ENCODE measurements around the gene HIVEP2.
A peak's percentile ranks its signal among the peaks of the same experiment; 100 is the strongest.

The HIVEP2 gene

DNA sequence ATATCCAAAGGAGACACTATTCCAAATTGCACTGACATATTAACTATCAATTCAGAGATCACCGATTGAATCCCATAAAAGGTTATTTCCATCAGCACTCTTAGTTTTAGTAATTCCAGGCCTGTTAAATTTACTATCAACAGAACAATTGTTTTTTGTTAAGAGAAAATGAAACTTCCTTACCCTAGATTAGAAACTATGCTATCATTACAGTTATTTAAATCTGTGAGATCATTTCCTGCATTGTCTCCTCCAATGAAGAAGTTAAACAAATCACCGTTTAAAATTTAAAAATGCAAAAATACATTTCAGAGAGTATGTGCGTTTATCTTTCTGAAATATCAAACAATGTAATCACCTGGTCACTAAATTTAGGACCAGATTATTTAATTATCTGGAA, 57.5 kb downstream of the HIVEP2 start:
- DNase-seq, result peak; percentile 46

DNA sequence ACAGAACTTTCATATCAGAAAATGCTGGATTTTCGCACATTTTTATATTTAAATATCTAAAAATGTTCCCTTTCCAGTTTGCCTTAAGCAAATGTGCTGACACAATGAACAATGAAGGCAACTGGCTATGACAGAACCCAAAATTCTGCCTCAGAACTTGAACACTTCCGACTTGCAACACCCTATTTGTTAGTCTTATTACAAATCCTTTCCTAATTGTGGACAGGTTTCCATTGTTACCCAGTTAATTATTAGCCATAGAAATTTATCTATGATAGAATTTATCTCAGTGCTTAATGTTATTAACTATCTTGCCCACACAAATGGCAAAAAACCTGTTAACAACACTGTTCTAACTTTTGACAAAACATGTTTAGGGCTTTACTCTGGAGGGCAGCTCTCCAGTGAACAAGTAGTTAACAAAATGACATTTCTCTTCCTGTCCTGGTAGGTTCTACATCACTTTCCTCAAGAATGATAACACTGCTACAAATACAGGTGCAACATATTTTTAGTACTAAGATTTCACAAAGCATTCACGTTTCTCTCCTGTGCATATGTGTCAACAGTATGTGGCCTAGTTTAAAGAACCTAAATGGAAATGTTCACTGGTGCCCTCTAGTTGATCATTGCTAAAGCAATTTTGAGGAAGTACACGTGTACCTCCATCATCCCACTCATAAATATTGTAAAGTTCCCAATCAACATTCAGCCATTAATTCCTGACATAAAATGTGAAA, 58.4 kb downstream of the HIVEP2 start:
- DNase-seq, result peak; percentile 66

DNA sequence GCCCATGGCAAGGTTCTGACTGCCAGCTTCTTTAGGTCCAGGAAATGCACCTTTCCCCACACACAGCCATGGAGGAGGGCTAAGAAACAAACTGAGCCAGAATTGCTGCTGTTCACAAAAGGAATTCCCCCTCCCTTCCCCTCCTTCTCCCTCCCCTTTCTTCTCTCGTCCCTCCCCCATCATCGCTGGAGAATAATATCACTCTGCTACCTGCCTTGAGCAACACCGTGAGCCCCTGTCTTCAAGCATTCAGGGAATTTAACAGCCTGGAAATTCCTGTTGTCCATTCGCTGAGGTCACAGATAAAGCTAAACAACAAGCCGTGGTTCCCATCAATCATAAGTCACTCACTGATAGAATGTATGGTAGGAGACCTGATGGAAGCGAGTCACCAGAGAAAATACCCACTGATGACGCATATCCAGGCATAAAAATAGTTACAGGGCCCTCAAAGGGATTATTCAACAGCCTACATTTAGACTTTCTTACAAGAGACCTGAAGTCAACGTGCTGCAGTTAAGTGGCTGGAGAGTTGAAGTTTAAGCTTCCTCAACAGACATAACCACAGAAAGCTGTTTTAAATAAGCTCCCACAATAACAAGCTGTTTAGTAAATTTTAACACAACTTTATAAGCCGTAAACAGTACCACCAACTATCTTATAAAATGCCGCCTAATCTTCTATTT, 59.7 kb downstream of the HIVEP2 start:
- peak; percentile 92 for DNase-seq

DNA sequence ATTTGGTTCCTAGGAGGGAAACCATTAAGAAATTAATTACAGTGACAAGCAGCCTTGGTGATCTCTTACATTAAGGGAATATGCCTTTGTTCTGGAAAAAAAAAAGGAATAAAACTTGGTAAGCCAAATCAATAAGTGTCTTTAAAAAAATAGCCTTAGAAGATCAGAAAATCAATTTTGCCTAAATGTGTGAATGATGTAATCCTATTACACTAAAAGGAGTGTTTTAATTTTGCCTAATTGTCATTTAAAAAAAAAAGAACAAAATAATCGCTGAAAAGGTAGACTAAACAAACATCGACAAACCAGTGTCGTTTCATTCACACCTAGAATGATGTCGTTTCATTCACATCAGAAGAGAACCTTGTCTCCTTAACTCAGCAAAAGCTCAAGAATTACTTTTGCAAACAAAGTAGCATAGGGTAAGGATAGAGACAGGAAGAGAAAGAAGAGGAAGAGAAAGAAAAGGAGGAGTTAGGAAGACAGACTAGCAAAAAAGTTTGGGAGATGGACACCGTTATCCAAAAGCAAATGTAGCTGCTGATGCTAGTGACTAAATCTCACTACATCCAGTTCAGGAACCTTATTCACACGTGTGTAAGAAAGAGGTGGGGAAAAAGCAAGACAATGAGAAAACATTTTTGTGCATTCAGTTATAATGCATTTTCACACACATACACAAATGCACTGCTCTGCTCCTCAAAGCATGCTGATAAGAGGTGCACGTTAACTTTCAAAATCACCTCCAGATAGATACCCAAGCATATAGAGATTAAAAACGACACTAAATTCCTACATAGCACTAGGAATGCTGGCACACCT, 60.6 kb downstream of the HIVEP2 start:
- DNase-seq, result no peak

DNA sequence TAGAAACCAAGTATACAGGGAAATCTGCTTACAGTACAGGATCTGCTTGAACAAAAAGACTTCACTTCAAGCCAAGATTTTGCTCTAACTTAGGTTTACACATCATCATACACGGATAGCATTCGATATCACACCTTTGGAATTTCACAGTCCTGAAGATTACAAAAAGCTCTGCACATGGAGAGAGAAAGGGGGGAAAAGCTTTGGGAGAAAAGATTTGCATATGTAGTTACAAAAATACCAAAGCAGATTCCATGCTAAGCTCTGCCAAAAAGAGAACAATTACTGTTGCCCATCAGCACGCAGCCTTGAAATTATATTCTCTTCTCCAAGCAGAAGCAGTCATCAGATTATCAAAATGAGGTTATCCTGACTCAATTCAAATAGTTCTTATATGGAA, 62.0 kb downstream of the HIVEP2 start:
- no peak for DNase-seq

DNA sequence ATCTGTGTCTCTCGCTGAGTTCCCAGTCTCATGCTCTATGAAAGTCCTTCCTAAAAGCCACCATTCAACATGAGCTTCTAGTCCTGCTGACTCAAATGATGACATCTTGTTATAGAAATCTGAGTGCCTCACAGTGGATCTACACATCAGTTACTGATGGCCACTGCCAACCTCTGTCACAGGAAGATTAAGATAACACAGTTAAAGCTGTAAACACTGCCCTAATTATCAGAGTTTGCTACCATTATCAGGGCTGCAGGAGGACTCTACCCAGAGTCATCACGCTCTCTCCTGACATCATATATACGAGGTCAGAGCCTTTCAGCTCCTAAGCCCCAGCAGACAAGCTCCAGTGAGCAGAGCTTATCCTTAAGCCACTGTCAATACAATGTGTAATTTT, 63.2 kb downstream of the HIVEP2 start:
- no peak for DNase-seq

DNA sequence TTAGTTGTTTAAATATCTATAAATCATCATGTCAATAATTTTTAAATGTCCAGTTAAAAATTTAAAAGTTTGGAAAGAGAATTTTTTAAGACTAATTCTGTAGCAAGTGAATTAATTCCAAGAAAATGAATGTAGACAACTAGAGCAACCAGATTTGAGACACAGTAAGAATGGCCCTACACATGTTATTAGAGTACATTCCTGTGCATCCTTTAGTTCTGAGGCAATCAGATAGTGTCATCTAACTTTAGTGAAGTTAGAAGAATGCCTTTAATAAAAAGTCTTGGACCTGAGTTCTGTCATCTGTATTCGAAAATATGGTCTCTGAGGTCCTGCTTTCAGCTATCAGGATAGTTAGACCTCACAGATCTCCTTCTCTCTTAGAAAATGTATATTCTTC, 63.7 kb downstream of the HIVEP2 start:
- no peak for DNase-seq

DNA sequence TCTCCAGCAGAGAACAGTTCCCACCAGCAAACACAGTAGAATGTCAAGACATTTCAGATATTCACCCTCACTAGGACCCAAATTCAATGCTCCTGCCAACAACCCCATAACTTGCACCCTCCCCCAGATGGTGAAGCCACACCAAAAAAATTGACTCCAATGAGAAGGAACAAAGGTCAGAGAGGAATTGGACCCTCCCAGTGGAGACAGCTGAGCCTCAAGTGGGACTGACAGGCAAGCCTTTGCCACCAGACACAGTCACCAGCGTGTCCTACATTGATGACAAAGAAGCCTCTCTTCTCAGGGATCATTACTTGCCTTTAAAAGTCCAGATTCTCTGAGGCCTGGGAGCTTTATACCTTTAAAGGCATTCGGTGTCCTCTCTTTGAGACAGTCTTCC, 64.8 kb downstream of the HIVEP2 start:
- no peak for DNase-seq

DNA sequence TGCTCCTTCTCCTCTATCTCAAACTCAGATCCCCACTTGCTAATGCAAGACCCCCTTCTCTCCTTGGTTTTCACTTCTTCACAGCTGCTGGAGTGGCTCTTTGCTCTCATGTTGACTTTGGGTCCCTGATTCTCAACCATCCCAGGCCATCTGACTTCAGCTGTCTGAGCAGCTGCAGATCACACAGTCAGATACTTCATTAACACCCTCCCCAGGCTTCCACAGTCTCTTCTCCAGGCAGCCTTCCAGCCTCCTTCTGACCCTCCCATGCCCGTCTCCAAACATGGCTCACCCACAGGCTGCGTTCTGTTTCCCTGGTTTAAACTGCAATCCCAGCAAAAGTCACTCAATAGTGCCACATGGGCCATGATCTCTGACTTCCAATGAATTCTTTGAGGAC, 65.4 kb downstream of the HIVEP2 start:
- no peak for DNase-seq

DNA sequence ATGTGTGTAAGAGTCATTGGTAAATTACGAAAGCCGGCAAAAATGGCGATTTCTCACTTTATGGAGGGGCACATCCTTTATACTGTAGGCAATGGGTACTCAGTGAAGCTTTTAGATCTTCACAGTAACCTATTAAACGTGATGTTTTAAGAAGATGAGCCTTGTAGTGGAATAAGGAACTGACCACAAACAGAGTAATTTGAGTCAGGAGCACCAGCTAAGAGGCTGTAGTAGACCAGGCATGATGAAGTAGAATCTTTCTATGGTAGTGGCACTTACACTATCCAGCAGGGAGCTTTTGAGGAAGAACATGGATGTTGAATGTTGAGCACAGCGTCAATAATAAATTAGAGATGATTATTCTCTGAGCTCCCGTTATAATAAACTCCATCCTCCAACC, 65.9 kb downstream of the HIVEP2 start:
- no peak for DNase-seq

DNA sequence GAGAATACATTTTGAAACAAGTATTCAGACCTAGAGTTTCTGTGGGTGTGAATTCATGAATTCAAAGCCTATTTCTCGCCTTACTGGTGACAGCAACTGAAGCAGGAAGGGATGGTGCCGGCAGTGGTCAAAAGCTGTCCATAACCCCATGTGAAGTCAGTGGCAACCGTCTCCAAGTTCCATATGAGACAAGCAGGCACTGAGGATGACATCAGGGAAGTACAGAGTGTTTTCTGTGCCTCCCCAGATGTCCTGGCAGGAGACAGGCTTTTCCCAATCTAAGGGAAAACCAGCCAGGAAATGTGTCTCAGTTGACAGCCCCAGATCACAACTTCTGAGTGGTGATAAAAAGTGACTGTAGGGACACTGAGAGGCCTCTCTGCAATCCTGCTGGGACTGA, 66.6 kb downstream of the HIVEP2 start:
- no peak for DNase-seq

DNA sequence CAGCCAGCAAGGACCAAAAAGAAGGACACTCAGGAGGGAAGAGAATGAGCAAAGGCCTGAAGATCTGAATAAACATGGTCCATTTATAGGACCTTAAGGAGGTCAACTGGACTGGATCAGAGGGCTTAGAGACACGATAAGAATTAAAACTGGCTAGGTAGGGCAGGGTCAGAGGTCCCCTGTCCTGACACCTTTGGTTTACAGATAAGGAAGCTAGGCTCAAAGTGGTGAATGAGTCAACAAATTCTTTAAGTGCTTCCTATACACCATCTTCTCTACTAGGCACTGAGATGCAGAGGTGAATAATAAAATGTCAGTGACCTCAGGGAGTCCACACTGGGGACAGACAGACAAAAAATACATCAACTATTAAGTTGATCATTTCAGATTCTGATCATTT, 70.3 kb downstream of the HIVEP2 start:
- DNase-seq, result no peak

DNA sequence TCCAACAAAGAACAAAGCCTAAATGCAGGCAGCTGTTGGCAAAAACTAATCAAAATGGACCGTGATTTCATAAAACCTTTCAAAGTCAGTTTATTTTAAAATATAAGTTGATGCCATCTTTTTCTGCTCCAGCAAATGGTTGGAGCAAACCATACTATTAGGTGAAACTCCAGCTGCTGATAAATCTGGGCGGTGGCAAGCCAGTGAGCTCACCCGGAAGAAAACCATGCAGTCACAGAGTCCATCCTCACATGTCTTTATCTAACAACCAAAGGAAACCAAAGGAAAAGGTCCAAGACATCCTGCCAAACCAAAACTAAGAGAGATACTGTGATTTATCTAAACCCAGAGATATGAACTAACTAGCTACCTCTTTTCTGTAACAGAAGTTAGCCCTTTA, 72.6 kb downstream of the HIVEP2 start:
- peak; percentile 47 for DNase-seq

DNA sequence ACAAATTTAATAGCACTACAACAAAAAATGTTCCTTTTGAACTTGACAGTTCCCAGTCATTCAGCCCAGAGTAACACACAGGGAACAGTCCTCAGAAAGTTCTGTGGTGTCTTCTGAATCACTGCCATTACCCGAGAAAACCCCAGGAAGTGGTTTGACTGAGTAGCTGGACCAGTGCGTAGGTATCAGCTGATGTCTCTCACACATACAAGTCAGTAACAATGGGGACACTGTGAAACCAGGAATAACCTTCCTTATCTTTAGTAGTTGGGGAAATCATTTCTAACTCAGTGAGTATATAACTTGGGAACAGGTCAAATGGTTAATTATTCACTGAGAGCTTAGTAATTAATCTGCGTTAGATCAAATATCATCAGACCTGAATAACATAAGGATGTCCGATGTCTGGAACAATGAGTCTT, 73.1 kb downstream of the HIVEP2 start:
- peak; percentile 91 for DNase-seq

DNA sequence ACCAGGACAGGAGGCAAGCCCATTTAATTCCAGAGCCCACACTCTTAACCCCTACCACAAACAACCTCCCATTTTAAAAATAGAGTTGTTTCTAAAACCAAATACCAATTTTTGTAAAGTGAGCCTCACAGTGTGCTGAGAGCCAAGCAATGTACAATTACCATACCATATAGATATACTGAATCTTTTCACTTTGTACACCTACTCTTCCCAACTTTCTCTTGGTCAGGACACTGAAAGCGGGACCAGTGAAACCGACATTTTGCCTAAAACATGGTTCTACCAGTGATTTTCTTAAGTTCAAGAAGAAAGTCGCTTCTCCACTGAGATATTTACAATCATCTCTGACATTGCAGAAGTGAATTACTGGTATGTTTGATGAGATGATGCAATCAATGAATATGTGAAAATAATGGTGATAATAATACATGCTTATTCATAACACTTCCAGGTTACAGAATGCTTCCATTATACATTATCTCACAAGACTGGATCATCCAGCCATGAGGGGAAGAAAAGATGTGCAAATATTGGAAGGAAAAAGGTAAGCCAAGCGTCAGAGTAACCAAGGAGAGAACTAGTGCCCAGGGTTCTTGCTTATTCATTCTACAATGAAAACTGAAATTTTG, 74.1 kb downstream of the HIVEP2 start:
- DNase-seq, result peak; percentile 69

DNA sequence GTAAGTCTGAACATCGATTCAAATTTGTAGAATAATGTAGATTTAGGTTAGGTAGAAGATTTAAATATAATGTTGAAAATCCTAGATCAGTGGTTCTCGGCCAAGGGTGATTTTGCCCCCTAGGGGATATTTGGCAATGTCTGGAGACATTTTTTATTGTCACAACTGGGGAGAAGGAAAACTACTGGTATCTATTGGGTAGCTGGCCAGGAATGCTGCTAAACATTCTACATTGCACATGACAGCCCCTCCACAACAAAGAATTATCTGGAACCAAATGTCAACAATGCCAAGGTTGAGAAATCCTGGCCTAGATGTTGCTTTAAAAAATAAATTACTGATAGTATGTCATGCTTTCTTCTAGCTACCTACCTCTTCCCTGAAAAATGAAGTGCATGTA, 76.1 kb downstream of the HIVEP2 start:
- DNase-seq, result no peak

DNA sequence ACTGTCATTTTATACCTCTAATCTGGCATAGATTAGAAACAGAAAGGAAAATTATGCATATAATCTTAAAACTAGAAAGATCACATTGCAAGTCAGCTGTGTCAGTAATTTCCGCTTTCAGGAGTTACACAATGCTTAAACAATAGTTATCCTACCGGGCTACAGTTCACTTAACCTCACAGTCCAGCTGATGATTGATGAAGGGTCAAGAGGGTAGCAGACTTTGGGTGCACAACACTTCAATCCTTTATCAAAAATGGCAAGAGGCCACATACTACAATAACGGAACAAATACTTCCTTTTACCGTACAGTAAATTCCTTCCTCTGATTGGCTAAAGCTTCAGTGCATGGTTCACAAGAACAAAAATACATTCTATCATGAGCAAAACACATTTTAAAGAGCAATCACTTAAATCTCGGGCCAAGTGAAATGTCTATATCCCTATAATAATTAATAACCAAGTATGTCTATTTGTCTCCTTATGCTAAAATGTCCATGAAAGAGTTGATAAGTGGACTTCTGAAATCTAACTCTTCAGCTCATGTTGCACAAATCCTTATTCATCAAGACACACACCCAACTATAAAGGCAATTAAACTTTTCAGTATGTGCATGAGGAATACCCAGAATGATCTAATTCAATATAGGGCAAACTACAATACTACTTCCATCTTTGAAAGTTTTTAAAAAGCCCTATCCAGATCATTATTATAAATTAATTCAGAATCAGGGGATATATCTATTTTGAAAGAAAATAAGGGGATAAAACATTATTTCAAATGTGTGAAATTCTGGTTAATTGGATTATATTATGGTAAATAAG, 76.8 kb downstream of the HIVEP2 start:
- peak; percentile 85 for DNase-seq

DNA sequence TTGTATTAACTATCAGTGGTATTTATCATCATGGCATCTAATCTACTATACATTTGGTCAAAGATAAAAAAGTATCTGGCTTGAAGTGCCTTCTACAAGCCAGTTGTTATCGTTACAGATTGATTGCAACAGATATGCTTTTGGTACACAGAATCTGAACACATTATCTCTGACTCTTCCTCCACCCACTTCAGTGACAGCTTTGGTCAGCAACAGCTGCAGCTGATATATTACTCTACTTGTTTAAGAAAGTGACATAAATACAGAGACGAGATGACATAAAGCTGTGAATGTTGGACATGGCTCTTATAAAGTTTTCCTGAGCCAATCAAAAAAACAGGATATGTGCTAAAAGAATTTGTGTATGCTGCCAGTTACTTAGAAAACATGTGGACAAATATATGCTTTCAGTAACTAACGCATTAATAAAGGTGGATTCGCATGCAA, 77.6 kb downstream of the HIVEP2 start:
- peak; percentile 65 for DNase-seq

DNA sequence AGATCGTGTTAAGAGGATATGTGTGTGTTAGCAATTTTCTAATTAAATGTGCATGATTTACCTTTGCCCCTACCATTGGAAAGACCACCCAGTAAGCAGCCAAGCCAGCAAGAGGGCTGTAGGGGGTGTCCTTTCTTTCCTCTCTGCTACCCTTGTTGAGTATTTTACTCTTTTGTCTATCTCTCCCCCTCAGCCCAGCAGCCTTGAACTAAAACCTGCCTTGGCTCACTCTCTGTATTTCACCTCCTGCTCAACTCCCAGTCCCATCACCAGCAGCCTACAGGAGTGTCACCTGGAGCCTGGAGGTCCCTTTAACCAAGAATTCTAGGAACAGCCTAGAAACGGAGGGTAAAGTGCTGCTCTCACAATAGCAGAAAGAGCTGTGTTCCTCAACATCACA, 81.0 kb downstream of the HIVEP2 start:
- no peak for DNase-seq

DNA sequence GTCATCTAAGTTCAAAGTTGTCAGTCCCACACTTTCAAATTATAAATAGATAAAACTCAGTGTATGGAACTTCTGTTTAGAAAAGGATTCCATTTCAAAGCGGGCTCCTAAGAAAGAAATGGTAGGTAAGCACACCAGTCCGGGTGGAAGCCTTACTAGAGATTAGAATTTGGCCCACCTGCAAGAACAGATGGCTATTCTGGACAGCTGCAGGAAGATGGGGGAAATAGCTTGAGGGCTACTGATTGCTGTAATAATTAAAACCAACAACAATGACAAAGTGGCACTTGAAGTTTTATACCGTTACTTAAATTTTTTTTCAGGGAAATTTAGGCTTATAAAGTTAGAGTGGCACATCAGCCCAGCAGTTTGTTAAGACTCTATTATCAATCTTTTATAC, 83.3 kb downstream of the HIVEP2 start:
- DNase-seq, result no peak

DNA sequence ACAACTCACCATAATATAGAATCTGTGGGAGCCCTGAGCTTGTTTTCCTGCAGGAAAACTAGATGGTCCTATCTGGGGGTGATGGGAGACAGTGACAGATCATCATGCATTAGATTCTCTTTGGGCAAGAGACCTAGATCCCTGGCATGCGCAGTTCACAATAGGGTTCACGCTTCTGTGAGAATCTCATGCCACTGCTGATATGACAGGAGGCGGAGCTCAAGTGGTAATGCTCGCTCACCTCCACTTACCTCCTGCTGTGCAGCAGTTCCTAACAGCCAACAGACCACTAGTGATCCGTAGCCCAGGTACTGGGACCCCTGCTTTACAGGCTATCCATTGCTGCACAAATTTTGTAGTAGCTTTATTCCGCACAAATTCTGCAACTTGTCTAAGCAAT, 84.5 kb downstream of the HIVEP2 start:
- DNase-seq, result no peak

DNA sequence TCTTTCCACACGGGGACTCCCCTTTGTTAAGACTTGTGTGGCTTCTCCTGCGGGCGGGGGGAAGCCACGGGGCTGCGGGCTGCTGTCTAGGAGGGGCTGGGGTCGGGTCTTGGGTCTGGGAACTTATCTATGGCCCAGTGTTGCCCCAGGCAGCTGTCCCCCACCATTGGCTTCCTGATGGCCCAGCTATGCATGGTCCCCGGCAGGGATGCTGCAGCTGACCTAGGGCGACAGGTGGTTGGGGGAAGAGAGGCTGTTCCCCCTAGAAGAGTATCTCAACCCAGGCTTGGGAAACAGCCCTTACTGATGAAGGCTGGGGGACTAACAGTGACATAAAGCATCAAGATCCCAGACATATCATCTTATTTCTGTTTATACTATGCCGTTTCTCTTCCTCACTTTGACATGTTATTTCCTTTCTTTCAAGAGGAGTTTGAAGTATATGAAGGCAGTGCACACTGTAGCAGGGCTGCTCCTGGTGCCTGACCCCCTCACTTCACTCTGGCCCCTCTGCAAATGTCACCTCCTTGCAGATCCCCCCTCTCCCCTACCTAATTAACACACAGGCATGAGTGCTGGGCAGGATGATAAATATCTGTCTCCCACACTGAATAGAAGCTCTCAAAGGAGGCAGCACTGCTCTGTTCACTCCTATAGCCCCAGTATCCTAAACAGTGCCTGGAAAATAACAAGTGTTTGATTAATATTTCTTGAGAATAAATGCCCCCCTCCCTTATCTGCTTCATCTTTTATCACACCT, 87.0 kb downstream of the HIVEP2 start:
- no peak for DNase-seq
